Effector CD4-positive, alpha-beta T cell (primary cell): Measurements from ENCODE around the gene PSMB10.
"Not testable (repeated sequence)": the region's sequence is repeated elsewhere in the genome, so short reads cannot be mapped to it uniquely, and the experiment has no call there.

ENCODE experiments used
- DNase-seq: peaks from one replicate; pipeline ENCODE4 v3.0.0-alpha.2; 2020

PSMB10 gene

DNA sequence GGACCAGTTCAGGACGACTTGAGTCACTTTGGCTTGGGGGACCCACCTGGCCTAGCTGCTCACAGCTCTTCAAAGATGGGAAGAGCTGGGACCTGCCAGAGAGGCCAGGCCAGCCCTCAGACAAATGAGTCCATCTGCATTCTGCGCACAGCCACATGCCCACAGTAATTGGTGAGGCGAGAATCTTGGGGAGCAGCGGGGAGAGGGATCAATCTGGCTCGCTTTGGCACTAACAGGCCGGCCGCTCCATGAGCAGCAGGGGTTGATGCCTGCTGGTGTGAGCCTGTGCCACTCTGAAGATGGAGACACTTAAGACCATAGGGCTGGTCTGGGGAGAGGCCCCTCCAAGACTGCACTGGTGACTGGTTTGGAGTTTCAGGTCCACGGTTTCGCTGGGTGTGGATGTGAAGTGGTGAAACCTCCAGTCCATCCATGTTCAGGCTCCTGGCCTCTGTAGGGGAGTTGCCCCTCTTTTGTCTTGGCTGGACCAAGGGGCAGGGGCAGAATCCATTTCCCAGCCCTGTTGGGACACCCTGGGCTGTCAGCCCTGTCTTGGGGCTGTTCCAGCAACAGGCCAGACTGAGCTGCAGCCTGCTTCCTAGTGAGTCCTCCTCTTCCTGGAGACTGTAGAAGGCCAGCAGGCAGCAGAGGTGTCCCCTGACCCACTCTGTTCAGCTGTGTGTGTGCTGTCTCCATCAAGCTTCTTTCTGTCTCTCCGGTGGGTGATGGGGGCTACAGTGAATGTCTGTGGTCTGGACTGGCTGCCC, 12.3 kb downstream of the PSMB10 start:
- no peak for DNase-seq

GRCh38 chr16:67923414-67924116, 13.1 kb downstream of the PSMB10 start:
- DNase-seq = no peak

DNA sequence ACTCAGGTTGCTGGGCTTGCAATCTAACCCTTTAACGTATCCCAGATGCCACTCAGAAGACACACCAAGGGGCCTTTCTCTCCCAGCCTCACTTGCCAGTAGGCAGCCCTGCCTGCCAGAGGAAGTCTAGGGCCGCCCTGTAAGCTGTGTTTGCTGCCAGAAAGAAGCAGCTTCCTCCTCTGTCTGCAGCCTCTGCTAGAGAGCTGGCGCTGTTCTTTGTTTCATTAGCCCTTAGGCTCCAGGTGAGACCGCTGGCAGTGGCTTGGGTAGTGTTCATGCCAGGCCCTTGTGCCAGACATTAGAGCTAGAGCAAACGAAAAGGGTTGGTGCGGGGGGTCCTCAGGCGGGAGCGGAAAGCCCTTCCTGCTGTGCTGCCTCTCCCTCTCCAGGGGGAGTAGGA, 13.9 kb downstream of the PSMB10 start:
- DNase-seq = no peak

GRCh38 chr16:67922221-67922620, 14.4 kb downstream of the PSMB10 start:
- no peak for DNase-seq

- DNase-seq = no peak
Observed at GRCh38 chr16:67919622-67920221, 16.9 kb downstream of the PSMB10 start.

DNA sequence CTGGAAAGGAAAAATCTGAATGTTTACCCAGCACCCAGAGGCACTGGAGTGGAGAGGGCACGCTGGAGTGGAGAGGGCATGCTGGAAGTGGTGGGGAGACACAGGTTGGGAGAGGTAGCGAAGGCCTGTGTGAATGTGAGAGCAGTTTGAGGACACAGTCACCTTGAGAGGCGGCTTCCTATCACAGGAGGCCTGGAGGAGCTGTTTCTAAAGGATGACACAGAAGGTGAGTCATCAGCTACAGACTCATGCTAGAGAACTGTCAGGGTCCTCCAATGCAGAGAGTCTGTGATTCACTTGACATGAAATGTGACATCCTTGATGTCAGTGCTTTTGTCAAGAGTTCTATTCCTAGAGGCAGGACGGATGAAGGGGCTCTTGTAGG, 18.8 kb downstream of the PSMB10 start:
- no peak for DNase-seq

- DNase-seq = no peak
Observed at GRCh38 chr16:67917140-67917851, 19.4 kb downstream of the PSMB10 start.

DNA sequence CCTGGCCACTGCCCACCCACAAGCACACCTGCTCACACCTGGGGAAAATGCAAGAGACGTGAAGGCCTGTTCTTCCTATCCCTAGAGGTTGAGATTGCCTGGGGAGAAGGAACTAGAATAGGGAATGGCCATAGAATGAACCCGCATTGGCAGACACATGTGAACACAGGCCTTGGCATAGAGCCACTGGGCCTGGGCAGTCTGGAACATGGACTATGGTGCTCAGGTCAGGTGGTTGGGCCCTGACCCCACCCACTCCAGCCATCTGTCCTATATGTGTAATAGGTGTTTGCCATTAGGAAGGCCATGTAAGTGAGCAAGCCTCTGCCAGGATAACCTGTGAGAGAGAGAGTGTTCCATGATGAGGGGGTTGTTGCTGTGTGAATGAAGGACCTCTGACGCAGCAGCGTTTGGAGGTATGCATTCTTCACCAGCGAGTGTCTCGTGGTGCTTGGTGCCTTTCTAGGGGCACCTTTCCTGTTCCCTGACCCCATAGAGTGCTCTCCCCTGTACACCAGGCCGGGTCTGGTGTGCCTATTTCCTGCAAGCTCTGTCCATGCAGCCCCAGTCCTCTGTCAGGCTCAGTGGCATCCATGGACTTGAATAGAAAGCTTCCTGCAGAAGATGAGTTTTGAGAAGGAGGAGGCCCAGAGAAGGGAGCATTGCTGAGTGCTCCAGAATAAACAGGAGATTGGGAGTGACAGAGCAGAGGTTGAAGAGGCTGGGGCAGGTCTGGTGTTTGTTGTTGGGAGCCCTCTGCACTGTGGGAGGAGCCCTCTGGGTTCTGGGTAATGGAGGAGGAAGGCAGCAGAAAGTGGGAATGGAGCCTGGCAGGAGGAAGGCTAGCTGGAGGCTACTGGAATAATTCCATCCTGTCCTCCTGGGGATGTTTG, 20.6 kb downstream of the PSMB10 start:
- DNase-seq = no peak

GRCh38 chr16:67915496-67915769, 21.2 kb downstream of the PSMB10 start:
- DNase-seq = not testable (repeated sequence)

DNA sequence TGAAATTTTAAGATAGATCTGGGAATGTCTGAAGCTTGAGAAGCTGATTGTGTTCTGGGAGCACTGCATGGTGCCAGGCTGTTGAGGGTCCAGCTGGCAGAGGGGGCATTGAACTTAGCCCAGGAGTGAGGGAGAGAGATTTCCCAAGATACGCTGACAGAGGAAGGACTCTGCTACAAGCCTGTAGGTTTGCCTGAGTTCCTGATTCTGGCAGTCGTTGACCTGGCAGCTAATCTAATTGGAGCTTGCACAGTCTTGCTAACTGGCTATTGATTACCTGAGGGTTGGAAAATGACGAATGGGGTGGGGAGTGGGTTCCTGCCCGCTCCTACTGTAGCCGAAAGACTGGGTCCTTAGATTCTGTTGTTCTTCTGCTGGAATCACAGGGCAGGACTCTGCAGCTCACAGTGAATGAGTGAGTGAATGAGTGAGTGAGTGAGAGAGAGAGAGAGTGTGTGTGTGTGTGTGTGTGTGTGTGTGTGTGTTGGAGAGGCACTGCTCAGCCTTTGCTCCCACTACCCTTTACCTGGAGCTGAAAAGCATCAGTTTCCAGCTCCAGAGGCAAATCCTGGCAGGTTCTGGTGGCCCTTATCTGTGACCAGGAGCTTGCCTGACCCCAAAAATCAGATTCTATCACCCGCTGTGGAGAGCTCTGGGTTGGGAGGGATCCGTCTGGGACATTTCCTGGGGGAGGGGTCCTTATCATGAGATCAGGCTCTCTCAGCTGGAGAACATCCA, 21.7 kb downstream of the PSMB10 start:
- DNase-seq = no peak

DNA sequence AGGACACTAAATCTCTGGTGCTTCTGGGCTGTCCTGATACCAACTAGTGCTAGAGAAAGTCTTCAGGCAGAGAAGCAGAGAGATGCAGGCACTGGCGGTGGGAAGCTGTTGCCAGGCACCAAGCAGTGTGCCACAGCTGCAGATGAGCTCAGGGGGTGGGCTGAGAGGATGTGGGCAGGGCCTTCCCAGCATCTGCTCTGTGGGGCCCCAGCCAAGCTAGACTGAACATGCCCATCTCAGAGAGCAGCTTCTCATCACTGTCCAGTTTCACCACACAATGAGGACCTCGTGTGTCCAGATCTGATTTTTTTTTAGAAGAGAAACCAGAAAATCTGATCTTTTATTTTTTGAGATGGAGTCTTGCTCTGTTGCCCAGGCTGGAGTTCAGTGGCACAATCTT, 26.5 kb downstream of the PSMB10 start:
- no peak for DNase-seq

GRCh38 chr16:67909056-67909742, 27.5 kb downstream of the PSMB10 start:
- no peak for DNase-seq

DNA sequence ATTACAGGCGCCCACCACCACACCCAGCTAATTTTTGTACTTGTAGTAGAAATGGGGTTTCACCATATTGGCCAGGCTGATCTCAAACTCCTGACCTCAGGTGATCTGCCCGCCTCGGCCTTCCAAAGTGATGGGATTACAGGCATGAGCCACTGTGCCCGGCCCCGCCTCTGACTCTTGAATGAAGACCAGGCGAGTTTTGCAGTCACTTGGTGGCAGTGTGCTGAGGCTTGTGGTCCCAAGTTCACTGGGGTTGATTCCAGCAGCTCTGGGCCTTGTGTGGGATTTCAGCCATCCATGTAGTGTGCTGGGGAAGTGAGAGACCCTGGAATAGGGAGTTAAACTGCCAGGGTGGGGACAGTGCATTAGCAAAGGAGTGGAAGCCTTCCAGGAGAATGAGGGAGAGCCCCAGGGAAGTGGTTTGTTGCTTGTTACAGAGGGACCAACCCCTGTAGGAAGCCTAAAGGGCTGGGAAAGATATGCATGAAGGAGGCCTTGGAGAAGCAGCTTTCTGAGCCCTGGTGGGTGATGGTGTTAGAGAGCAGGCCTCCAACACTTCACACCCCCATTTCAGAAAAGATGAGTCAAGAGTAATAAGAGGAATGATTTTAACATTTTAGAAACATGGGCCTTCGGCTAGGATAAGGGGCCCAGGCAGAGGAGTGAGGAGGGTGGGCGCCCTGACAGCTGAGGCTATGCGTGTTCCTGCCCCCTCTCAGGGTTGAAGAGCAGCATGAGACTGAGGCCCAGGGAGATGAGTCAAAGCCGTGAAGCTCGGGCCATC, 29.1 kb downstream of the PSMB10 start:
- DNase-seq = no peak

DNA sequence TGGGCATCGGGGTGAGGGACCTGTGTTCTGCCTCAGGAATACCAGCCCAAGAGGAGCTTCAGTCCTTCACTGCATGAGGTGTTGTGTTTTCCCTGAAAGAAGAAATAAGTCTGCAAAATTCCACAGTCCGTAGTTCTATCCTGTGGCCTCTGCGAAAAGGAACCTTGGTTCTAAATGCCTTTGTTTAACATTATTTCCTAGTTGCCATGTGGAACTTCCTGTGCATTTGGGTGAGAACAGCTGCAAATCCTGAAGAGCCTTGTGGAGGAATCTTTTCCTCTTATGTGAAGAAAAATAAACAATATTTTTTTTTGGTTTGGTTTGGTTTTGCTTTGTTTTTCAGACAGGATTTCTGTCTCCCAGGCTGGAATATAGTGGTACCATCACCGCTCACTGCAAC, 33.8 kb downstream of the PSMB10 start:
- DNase-seq = no peak

DNA sequence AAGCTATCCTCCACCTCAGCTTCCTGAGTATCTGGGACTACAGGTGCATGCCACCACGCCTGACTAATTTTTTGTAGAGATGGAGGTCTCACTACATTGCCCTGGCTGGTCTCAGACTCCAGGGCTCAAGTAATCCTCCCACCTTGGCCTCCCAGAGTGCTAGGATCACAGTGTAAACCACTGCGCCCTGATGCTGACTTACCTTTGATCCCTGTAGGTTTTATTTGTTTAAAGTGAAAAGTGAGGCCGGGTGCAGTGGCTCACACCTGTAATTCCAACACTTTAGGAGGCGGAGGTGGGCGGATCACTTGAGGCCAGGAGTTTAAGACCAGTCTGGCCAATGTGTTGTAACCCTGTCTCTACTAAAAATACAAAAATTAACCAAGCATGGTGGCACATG, 34.9 kb downstream of the PSMB10 start:
- DNase-seq = no peak

GRCh38 chr16:67897231-67897630, 39.4 kb downstream of the PSMB10 start:
- no peak for DNase-seq

DNA sequence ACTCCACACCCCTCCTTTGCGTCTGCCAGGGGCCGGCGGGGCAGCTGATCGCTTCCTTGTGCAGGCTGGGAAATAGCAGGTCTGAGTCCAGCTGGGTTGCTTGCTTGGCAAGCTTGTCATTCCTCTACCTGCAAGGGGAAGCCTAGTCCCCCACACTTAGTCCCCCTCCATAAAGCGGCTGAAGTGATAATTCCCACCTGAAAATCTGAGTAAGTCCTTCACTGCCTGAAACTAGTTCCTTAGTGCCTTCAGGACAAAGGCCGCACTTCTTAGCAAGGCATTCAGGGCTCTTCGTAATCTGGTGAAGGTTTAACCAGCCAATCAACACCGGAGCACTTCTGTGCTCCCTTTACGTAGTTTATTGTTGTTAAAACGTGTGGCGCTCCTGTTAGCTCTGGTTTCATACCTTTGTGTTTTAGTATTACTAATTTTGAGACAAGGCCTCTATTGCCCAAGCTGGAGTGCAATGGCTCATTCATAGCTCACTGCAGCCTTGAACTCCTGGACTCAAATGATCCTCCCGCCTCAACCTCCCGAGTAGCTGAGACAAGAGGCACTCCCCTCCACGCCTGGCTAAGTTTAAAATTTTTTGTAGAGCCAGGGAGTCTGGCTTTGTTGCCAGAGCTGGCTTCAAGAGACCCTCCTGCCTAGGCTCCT, 42.8 kb downstream of the PSMB10 start:
- DNase-seq = no peak

- DNase-seq = peak; percentile 93
Observed at GRCh38 chr16:67892899-67893742, 43.5 kb downstream of the PSMB10 start, which contains the start of gene PSKH1. Gene PSKH1 (plus strand): TSS chr16:67893254. CDS start chr16:67908750, 15,496 bp downstream.

DNA sequence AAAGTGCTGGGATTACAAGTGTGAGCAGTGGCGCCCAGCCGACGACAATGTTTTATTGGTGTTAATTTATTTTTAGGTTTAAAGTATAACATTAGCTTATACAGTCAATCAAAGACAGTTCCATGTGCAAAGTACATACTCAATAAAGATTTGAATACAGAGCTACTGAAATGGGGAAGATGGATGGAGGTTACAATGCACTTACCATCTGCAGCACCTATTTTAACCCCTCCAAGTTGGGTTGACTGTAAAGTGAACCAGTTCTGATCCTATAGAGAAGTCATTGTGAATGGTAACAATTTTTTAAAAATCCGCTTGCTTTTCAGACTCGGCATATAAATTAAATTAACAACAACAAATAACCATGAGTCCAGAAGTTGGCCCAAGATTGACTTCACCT, 44.3 kb downstream of the PSMB10 start:
- DNase-seq = no peak
